WTC11 (cell line): ENCODE measurements around the gene NDUFAF8. TPM values are rescaled to one million over a fixed set of nuclear protein-coding genes. Genes with fewer than 3 reads are reported as not detected.

Experiments used
- ATAC-seq: fragments of 200-7000 bp; cut with Tn5 transposase; 2 replicates; pipeline ENCODE4 v1.10.0; 2021; ENCODE audit warnings: mild to moderate bottlenecking, moderate library complexity
- CTCF ChIA-PET: fragments of 300-600 bp; sonication (Branson Sonifier 250); formaldehyde crosslinking; loops from one replicate; lab custom pipeline; 2021; ENCODE audit warnings: antibody characterized with exemption; lab: Charles Lee
- POLR2A ChIA-PET: fragments of 350-600 bp; sonication (Branson Sonifier 250); formaldehyde crosslinking; loops from one replicate; lab custom pipeline; 2021; ENCODE audit warnings: antibody characterized with exemption; lab: Charles Lee
- DNase-seq: peaks from one replicate; pipeline ENCODE4 v3.0.0; 2021; ENCODE audit warnings: low spot score
- H3K27ac Mint-ChIP-seq: 2 replicates; pipeline ENCODE4 v1.8.0; 2021; ENCODE audit warnings: mixed read lengths
- H3K27me3 Mint-ChIP-seq: 2 replicates; pipeline ENCODE4 v1.8.0; 2021; ENCODE audit warnings: low read depth, mild to moderate bottlenecking, moderate library complexity, mixed read lengths
- H3K36me3 Mint-ChIP-seq: 2 replicates; pipeline ENCODE4 v1.8.0; 2021; ENCODE audit warnings: mixed read lengths
- H3K4me1 Mint-ChIP-seq: 2 replicates; pipeline ENCODE4 v1.8.0; 2022; ENCODE audit warnings: mixed read lengths
- H3K4me3 Mint-ChIP-seq: 2 replicates; pipeline ENCODE4 v1.8.0; 2021; ENCODE audit warnings: mild to moderate bottlenecking, moderate library complexity, mixed read lengths
- H3K9me3 Mint-ChIP-seq: 2 replicates; pipeline ENCODE4 v1.8.0; 2021; ENCODE audit warnings: mixed read lengths
- CREM ChIP-seq: sonication (generic); formaldehyde crosslinking; IDR thresholded peaks from 2 replicates; pipeline ENCODE4 v1.8.1; 2022; ENCODE audit warnings: mild to moderate bottlenecking, missing genetic modification reagents, moderate library complexity
- ESRRA ChIP-seq: sonication (generic); formaldehyde crosslinking; IDR thresholded peaks from 2 replicates; pipeline ENCODE4 v1.8.1; 2022; ENCODE audit warnings: mild to moderate bottlenecking, missing genetic modification reagents, borderline replicate concordance
- FOXP1 ChIP-seq: sonication (generic); formaldehyde crosslinking; IDR thresholded peaks from 2 replicates; pipeline ENCODE4 v1.8.0; 2022; ENCODE audit warnings: missing genetic modification reagents, mild to moderate bottlenecking, moderate library complexity, borderline replicate concordance
- GRHL2 ChIP-seq: fragments of 250-450 bp; sonication (Bioruptor Pico); IDR thresholded peaks from 2 replicates; pipeline ENCODE4 v1.8.0; 2022; ENCODE audit warnings: mild to moderate bottlenecking, moderate library complexity; ENCODE audit not compliant: insufficient replicate concordance, severe bottlenecking
- HMGA2 ChIP-seq: fragments of 250-450 bp; sonication (Bioruptor Pico); IDR thresholded peaks from 2 replicates; pipeline ENCODE4 v1.4.0; 2021; ENCODE audit warnings: mild to moderate bottlenecking, moderate library complexity
- KAT7 ChIP-seq: sonication (generic); formaldehyde crosslinking; IDR thresholded peaks from 2 replicates; pipeline ENCODE4 v1.8.1; 2023; ENCODE audit warnings: missing genetic modification reagents, mild to moderate bottlenecking, borderline replicate concordance
- OVOL2 ChIP-seq: fragments of 250-450 bp; sonication (Bioruptor Pico); IDR thresholded peaks from 2 replicates; pipeline ENCODE4 v1.9.0; 2021; ENCODE audit warnings: mild to moderate bottlenecking, borderline replicate concordance
- SMAD4 ChIP-seq: sonication (generic); formaldehyde crosslinking; IDR thresholded peaks from 2 replicates; pipeline ENCODE4 v1.8.0; 2022; ENCODE audit warnings: mild to moderate bottlenecking, missing genetic modification reagents
- SP1 ChIP-seq: sonication (generic); formaldehyde crosslinking; conservative IDR thresholded peaks from 2 replicates; pipeline ENCODE4 v1.8.1; 2022; ENCODE audit warnings: missing genetic modification reagents
- TCF7 ChIP-seq: sonication (generic); formaldehyde crosslinking; IDR thresholded peaks from 2 replicates; pipeline ENCODE4 v1.8.0; 2022; ENCODE audit warnings: mild to moderate bottlenecking, low read depth, missing genetic modification reagents, moderate library complexity
- ZNF219 ChIP-seq: sonication (generic); formaldehyde crosslinking; IDR thresholded peaks from 2 replicates; pipeline ENCODE4 v1.8.0; 2023; ENCODE audit warnings: missing genetic modification reagents, mild to moderate bottlenecking, borderline replicate concordance
- total RNA-seq: library from RNA; stranded (reverse); gene quantifications from 3 replicates; pipeline ENCODE4 v1.2.3, GENCODE V29; 2021
- TF ChIP-seq, protein P1 (sequence below): sonication (generic); formaldehyde crosslinking; IDR thresholded peaks from 2 replicates; pipeline ENCODE4 v1.8.0; 2023; ENCODE audit warnings: missing genetic modification reagents, mild to moderate bottlenecking, borderline replicate concordance
- TF ChIP-seq, protein P2 (sequence below): sonication (generic); formaldehyde crosslinking; conservative IDR thresholded peaks from 2 replicates; pipeline ENCODE4 v1.8.1; 2023; ENCODE audit warnings: mild to moderate bottlenecking, low read depth, missing genetic modification reagents, moderate library complexity
- TF ChIP-seq, protein P3 (sequence below): sonication (generic); formaldehyde crosslinking; IDR thresholded peaks from 2 replicates; pipeline ENCODE4 v1.8.0; 2023; ENCODE audit warnings: missing genetic modification reagents
- TF ChIP-seq, protein P4 (sequence below): fragments of 250-450 bp; sonication (Bioruptor Pico); IDR thresholded peaks from 2 replicates; pipeline ENCODE4 v1.9.0; 2021; ENCODE audit warnings: mild to moderate bottlenecking
- TF ChIP-seq, protein P5 (sequence below): sonication (generic); formaldehyde crosslinking; IDR thresholded peaks from 2 replicates; pipeline ENCODE4 v1.8.1; 2022; ENCODE audit warnings: low read depth, mild to moderate bottlenecking, moderate library complexity, missing genetic modification reagents, borderline replicate concordance

Gene NDUFAF8
- total RNA-seq, 1 experiment from 2014 or later, result 73.0 TPM

DNA sequence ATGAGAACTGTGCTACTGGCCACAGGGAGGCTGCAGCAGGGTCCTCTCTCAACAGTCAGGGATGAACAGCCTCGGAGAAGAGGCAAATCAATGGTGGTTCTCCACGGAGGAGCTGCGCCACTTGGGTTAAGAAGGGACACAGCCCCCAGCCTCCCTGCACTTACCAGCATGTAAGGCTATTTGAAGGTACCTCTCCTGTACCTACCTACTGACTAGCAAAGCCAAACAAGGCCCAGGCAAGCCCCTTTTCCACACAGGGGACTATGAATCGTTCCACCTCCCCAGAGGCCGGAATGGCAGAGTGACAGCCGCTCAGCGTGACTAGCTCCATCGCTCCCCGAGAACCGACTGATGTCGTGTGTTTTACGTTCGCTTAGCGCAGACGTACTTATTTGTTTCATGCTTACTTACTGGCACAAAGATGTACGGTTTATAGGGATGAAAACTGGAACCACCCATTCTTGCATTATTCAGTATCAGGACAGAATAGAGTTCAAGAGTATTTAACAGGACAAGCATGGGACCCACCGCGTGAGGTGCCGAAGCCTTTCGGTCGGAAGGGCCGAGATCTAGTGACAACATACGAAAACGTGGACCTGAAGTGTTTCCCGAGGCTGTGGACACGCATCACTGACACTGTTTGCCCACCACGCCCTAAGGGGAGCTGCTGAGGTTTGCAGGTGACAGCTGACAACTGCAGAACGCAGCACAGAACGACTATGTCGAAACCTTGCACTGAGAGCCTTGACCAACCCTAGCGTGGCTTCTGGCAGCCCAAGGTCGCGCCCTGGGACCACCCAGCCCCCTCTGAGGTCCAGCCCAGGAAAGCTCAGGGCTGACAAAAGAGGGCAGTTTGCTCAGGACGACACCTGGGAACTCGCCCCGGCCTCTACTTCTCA is 1.3 kb upstream of the NDUFAF8 start (continued):
- TF ChIP-seq GRHL2 (CRISPR knock-in tag), result no peak
- TF ChIP-seq TCF7 (CRISPR knock-in tag), result no peak
- no peak for TF ChIP-seq SMAD4 (CRISPR knock-in tag)
- no peak for TF ChIP-seq SP1 (CRISPR knock-in tag)
- TF ChIP-seq ESRRA (CRISPR knock-in tag), result no peak
- TF ChIP-seq, protein P1, sequence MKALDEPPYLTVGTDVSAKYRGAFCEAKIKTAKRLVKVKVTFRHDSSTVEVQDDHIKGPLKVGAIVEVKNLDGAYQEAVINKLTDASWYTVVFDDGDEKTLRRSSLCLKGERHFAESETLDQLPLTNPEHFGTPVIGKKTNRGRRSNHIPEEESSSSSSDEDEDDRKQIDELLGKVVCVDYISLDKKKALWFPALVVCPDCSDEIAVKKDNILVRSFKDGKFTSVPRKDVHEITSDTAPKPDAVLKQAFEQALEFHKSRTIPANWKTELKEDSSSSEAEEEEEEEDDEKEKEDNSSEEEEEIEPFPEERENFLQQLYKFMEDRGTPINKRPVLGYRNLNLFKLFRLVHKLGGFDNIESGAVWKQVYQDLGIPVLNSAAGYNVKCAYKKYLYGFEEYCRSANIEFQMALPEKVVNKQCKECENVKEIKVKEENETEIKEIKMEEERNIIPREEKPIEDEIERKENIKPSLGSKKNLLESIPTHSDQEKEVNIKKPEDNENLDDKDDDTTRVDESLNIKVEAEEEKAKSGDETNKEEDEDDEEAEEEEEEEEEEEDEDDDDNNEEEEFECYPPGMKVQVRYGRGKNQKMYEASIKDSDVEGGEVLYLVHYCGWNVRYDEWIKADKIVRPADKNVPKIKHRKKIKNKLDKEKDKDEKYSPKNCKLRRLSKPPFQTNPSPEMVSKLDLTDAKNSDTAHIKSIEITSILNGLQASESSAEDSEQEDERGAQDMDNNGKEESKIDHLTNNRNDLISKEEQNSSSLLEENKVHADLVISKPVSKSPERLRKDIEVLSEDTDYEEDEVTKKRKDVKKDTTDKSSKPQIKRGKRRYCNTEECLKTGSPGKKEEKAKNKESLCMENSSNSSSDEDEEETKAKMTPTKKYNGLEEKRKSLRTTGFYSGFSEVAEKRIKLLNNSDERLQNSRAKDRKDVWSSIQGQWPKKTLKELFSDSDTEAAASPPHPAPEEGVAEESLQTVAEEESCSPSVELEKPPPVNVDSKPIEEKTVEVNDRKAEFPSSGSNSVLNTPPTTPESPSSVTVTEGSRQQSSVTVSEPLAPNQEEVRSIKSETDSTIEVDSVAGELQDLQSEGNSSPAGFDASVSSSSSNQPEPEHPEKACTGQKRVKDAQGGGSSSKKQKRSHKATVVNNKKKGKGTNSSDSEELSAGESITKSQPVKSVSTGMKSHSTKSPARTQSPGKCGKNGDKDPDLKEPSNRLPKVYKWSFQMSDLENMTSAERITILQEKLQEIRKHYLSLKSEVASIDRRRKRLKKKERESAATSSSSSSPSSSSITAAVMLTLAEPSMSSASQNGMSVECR, result no peak
- TF ChIP-seq, protein P2, sequence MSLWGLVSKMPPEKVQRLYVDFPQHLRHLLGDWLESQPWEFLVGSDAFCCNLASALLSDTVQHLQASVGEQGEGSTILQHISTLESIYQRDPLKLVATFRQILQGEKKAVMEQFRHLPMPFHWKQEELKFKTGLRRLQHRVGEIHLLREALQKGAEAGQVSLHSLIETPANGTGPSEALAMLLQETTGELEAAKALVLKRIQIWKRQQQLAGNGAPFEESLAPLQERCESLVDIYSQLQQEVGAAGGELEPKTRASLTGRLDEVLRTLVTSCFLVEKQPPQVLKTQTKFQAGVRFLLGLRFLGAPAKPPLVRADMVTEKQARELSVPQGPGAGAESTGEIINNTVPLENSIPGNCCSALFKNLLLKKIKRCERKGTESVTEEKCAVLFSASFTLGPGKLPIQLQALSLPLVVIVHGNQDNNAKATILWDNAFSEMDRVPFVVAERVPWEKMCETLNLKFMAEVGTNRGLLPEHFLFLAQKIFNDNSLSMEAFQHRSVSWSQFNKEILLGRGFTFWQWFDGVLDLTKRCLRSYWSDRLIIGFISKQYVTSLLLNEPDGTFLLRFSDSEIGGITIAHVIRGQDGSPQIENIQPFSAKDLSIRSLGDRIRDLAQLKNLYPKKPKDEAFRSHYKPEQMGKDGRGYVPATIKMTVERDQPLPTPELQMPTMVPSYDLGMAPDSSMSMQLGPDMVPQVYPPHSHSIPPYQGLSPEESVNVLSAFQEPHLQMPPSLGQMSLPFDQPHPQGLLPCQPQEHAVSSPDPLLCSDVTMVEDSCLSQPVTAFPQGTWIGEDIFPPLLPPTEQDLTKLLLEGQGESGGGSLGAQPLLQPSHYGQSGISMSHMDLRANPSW (CRISPR knock-in tag), result no peak
- TF ChIP-seq, protein P3, sequence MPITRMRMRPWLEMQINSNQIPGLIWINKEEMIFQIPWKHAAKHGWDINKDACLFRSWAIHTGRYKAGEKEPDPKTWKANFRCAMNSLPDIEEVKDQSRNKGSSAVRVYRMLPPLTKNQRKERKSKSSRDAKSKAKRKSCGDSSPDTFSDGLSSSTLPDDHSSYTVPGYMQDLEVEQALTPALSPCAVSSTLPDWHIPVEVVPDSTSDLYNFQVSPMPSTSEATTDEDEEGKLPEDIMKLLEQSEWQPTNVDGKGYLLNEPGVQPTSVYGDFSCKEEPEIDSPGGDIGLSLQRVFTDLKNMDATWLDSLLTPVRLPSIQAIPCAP (CRISPR knock-in tag), result no peak
- TF ChIP-seq, protein P4, sequence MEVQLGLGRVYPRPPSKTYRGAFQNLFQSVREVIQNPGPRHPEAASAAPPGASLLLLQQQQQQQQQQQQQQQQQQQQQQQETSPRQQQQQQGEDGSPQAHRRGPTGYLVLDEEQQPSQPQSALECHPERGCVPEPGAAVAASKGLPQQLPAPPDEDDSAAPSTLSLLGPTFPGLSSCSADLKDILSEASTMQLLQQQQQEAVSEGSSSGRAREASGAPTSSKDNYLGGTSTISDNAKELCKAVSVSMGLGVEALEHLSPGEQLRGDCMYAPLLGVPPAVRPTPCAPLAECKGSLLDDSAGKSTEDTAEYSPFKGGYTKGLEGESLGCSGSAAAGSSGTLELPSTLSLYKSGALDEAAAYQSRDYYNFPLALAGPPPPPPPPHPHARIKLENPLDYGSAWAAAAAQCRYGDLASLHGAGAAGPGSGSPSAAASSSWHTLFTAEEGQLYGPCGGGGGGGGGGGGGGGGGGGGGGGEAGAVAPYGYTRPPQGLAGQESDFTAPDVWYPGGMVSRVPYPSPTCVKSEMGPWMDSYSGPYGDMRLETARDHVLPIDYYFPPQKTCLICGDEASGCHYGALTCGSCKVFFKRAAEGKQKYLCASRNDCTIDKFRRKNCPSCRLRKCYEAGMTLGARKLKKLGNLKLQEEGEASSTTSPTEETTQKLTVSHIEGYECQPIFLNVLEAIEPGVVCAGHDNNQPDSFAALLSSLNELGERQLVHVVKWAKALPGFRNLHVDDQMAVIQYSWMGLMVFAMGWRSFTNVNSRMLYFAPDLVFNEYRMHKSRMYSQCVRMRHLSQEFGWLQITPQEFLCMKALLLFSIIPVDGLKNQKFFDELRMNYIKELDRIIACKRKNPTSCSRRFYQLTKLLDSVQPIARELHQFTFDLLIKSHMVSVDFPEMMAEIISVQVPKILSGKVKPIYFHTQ (CRISPR knock-in tag), result no peak

- H3K36me3 Mint-ChIP-seq, result no peaks in the 10 kb centered on the region
- no peak for ATAC-seq
- CTCF ChIA-PET, result interaction anchor here (1.0 to 2.1 kb wide), 18 partner anchors 8 to 316 kb away, joined by 3 to 14 read pairs (median 4); partner anchors contain the start of gene CEP131
Observed at GRCh38 chr17:81238490-81238814, 666 bp upstream of the NDUFAF8 start.

More at GRCh38 chr17:81238490-81238814, 666 bp upstream of the NDUFAF8 start:
- POLR2A ChIA-PET, result interaction anchor here (0.7 to 1.1 kb wide), 4 partner anchors 16 to 157 kb away, joined by 3 to 9 read pairs (median 3); partner anchors contain the start of genes BAHCC1 and CEP131
- H3K27me3 Mint-ChIP-seq, result no peaks in the 10 kb centered on the region
- H3K4me1 Mint-ChIP-seq, result peaks cover 27% of the 10 kb centered on the region
- peak overlapping the region; percentile 70 for H3K4me3 Mint-ChIP-seq
- H3K27ac Mint-ChIP-seq, result no peak overlapping the region
- DNase-seq, result no peak
- H3K9me3 Mint-ChIP-seq, result no peaks in the 10 kb centered on the region
- no peak for TF ChIP-seq FOXP1 (CRISPR knock-in tag)
- TF ChIP-seq CREM (CRISPR knock-in tag), result no peak
- no peak for TF ChIP-seq HMGA2
- no peak for TF ChIP-seq OVOL2 (CRISPR knock-in tag)
- TF ChIP-seq, protein P5, sequence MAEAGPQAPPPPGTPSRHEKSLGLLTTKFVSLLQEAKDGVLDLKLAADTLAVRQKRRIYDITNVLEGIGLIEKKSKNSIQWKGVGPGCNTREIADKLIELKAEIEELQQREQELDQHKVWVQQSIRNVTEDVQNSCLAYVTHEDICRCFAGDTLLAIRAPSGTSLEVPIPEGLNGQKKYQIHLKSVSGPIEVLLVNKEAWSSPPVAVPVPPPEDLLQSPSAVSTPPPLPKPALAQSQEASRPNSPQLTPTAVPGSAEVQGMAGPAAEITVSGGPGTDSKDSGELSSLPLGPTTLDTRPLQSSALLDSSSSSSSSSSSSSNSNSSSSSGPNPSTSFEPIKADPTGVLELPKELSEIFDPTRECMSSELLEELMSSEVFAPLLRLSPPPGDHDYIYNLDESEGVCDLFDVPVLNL, result 0 out of 2 replicates have a peak, but pooled peaks have one; percentile 20
- no peak for TF ChIP-seq ZNF219 (CRISPR knock-in tag)
- TF ChIP-seq KAT7 (CRISPR knock-in tag), result 0 out of 2 replicates have a peak, but pooled peaks have one; percentile 43
